GM13977 (cell line): ENCODE results near the gene CCDC121.
A peak's percentile ranks its signal among the peaks of the same experiment; 100 is the strongest.

ENCODE experiments used
- DNase-seq: peaks from one replicate; pipeline ENCODE4 v3.0.0; 2012; ENCODE audit warnings: low spot score
- CTCF ChIP-seq: IDR thresholded peaks from 2 replicates; pipeline ENCODE4 v1.5.1; 2012; ENCODE audit warnings: mild to moderate bottlenecking, control low read depth; ENCODE audit not compliant: insufficient read depth; ENCODE audit errors: extremely low read depth, missing control alignments
- in situ Hi-C: fragments of 300-500 bp; cut with MboI; formaldehyde crosslinking; loops from one replicate; pipeline ENCODE4 v1.12.0; 2022; ENCODE audit warnings: low sequenced_read_pairs, low pct_unique_long_range_greater_than_20kb, mixed read lengths, inconsistent platforms; ENCODE audit not compliant: unreplicated experiment

Gene CCDC121

GRCh38 chr2:27628767-27629709, at the start of gene CCDC121, which contains the start of gene GPN1:
TSS of gene CCDC121 (minus strand) at chr2:27629012. CDS start at chr2:27627799, 1,213 bp downstream.
TSS of gene GPN1 (plus strand) at chr2:27629050. CDS start at chr2:27629059, 9 bp downstream.
- DNase-seq = peak; percentile 87
- in situ Hi-C loops = no loop called here
- TF ChIP-seq CTCF = no peak

- no peak for DNase-seq
- in situ Hi-C loops = no loop called here
- TF ChIP-seq CTCF = no peak
Measured at GRCh38 chr2:27672723-27673486, 44.1 kb upstream of the CCDC121 start.

- in situ Hi-C loops = no loop called here
- no peak for DNase-seq
- no peak for TF ChIP-seq CTCF
Measured at GRCh38 chr2:27671235-27671634, 42.4 kb upstream of the CCDC121 start.

- in situ Hi-C loops = no loop called here
- no peak for DNase-seq
- no peak for TF ChIP-seq CTCF
Measured at GRCh38 chr2:27667446-27667845, 38.6 kb upstream of the CCDC121 start.

GRCh38 chr2:27664622-27665363, 36.0 kb upstream of the CCDC121 start:
- DNase-seq = no peak
- in situ Hi-C loops = no loop called here
- no peak for TF ChIP-seq CTCF

GRCh38 chr2:27664154-27664574, 35.4 kb upstream of the CCDC121 start:
- in situ Hi-C loops = no loop called here
- DNase-seq = peak; percentile 17
- no peak for TF ChIP-seq CTCF
